HCT116 (cell line): Measurements from ENCODE around the gene ENOSF1. TPM values are rescaled to one million over a fixed set of nuclear protein-coding genes. Genes with fewer than 3 reads are reported as not detected.
A peak's percentile ranks its signal among the peaks of the same experiment; 100 is the strongest.

ENCODE experiments used
- ATAC-seq: fragments of 200-7000 bp; cut with Tn5 transposase; 2 replicates; pipeline ENCODE4 v1.9.1; 2020; ENCODE audit warnings: mild to moderate bottlenecking, moderate library complexity
- BruUV-seq: library from RNA; stranded (reverse); fragments of 400-500 nt; replicated peaks from 2 replicates; lab custom pipeline; 2021; lab: Mats Ljungman, UMichigan
- CTCF ChIA-PET: fragments of 300-600 bp; sonication (Branson Sonifier 250); formaldehyde crosslinking; loops from one replicate; lab custom pipeline; 2021; ENCODE audit warnings: antibody characterized with exemption; lab: Charles Lee
- POLR2A ChIA-PET: fragments of 300-600, 350-600 bp; sonication (Branson Sonifier 250); formaldehyde crosslinking; loops from one replicate; lab custom pipeline; 2021; ENCODE audit warnings: antibody characterized with exemption; lab: Charles Lee
- RAD21 ChIA-PET, 2 experiments: fragments of 300-600 bp; sonication (Branson Sonifier 250); formaldehyde crosslinking; loops; one replicate each; lab custom pipeline; 2023; ENCODE audit warnings: low total read pairs in 2 of 2; ENCODE audit not compliant: uncharacterized antibody in 2 of 2, unreplicated experiment in 2 of 2, low non-redundant PET in 1 of 2; lab: Charles Lee
- DNase-seq: peaks from one replicate; pipeline ENCODE4 v3.0.0-alpha.2; 2010; ENCODE audit warnings: low read depth, low spot score
- H2AFZ ChIP-seq: fragments of 200-600 bp; shearing (Covaris generic), sonication (generic); 2 replicates; pipeline ENCODE4 v1.6.1; 2017; ENCODE audit warnings: low read depth, mixed run types, mixed read lengths, antibody characterized with exemption, low read length; ENCODE audit not compliant: poor library complexity, severe bottlenecking
- H3K27ac ChIP-seq: 2 replicates; pipeline ENCODE4 v1.5.1; 2012; ENCODE audit warnings: low read depth, low read length
- H3K27me3 ChIP-seq: fragments of 200-600 bp; sonication (generic); 2 replicates; pipeline ENCODE4 v1.6.1; 2016; ENCODE audit warnings: mixed run types, low read length, mixed read lengths; ENCODE audit not compliant: insufficient read depth
- H3K36me3 ChIP-seq, 2 experiments: fragments of 200-500 bp in 1 of 2; fragments of 200-600 bp in 1 of 2; sonication (Bioruptor generic) in 1 of 2; sonication (generic) in 1 of 2; 2 replicates each; pipeline versions ENCODE4 v1.5.1 to v1.6.1; 2014 to 2016; ENCODE audit warnings: low read length in 2 of 2, inconsistent platforms in 1 of 2, mixed read lengths in 1 of 2, mixed run types in 1 of 2; ENCODE audit not compliant: insufficient read depth in 2 of 2, control insufficient read depth in 1 of 2
- H3K4me1 ChIP-seq, 2 experiments: fragments of 200-600 bp in 1 of 2; sonication (generic) in 1 of 2; 2 replicates each; pipeline versions ENCODE4 v1.5.1 to v1.6.1; 2012 to 2017; ENCODE audit warnings: low read length in 2 of 2, inconsistent platforms in 1 of 2, mild to moderate bottlenecking in 1 of 2, mixed read lengths in 1 of 2, mixed run types in 1 of 2, moderate library complexity in 1 of 2; ENCODE audit not compliant: insufficient read depth in 2 of 2, control insufficient read depth in 1 of 2
- H3K4me2 ChIP-seq: fragments of 200-600 bp; sonication (generic); 2 replicates; pipeline ENCODE4 v1.6.1; 2017; ENCODE audit warnings: mixed run types, low read length, mixed read lengths
- H3K4me3 ChIP-seq, 2 experiments: fragments of 200-600 bp in 1 of 2; sonication (generic) in 1 of 2; replicated peaks in 1 of 2; 2 replicates each; pipeline ENCODE4 v1.5.1; 2011 to 2016; ENCODE audit warnings: low read length in 2 of 2, control low read depth in 1 of 2, low read depth in 1 of 2, mild to moderate bottlenecking in 1 of 2, mixed read lengths in 1 of 2, mixed run types in 1 of 2
- H3K79me2 ChIP-seq: fragments of 200-600 bp; sonication (generic); 2 replicates; pipeline ENCODE4 v1.6.1; 2017; ENCODE audit warnings: mild to moderate bottlenecking, mixed run types, low read length, moderate library complexity, mixed read lengths; ENCODE audit not compliant: insufficient read depth
- H3K9ac ChIP-seq: fragments of 200-600 bp; sonication (generic); 2 replicates; pipeline ENCODE4 v1.6.1; 2016; ENCODE audit warnings: low read length, mixed read lengths
- H3K9me2 ChIP-seq: fragments of 200-600 bp; sonication (generic), shearing (Covaris generic); 2 replicates; pipeline ENCODE4 v1.6.1; 2017; ENCODE audit warnings: mixed run types, mild to moderate bottlenecking, moderate library complexity; ENCODE audit not compliant: insufficient read depth
- H3K9me3 ChIP-seq, 2 experiments: fragments of 200-500 bp in 1 of 2; fragments of 200-600 bp in 1 of 2; sonication (Bioruptor generic) in 1 of 2; sonication (generic) in 1 of 2; 2 replicates each; pipeline ENCODE4 v1.6.1; 2014 to 2017; ENCODE audit warnings: low read length in 2 of 2, mixed read lengths in 2 of 2, inconsistent platforms in 1 of 2, low read depth in 1 of 2, mild to moderate bottlenecking in 1 of 2, mixed run types in 1 of 2, moderate library complexity in 1 of 2; ENCODE audit not compliant: control insufficient read depth in 1 of 2, insufficient read depth in 1 of 2
- H4K20me1 ChIP-seq: fragments of 200-600 bp; sonication (generic), shearing (Covaris generic); 2 replicates; pipeline ENCODE4 v1.6.1; 2017; ENCODE audit warnings: mixed run types, mild to moderate bottlenecking, moderate library complexity; ENCODE audit not compliant: insufficient read depth
- CBX3 ChIP-seq: IDR thresholded peaks from 2 replicates; pipeline ENCODE4 v1.6.1; 2012; ENCODE audit warnings: low read depth
- EGR1 ChIP-seq: IDR thresholded peaks from 2 replicates; pipeline ENCODE4 v1.6.1; 2012; ENCODE audit warnings: low read depth
- ELF1 ChIP-seq: IDR thresholded peaks from 2 replicates; pipeline ENCODE4 v1.6.1; 2012; ENCODE audit warnings: low read depth, borderline replicate concordance
- EZH2 ChIP-seq: fragments of 200-600 bp; sonication (generic); IDR thresholded peaks from 2 replicates; pipeline ENCODE4 v1.6.1; 2017; ENCODE audit warnings: antibody characterized with exemption, mixed run types
- EZH2phosphoT487 ChIP-seq: fragments of 200-600 bp; IDR thresholded peaks from 2 replicates; pipeline ENCODE4 v1.6.1; 2018; ENCODE audit warnings: antibody characterized with exemption, borderline replicate concordance
- FOSL1 ChIP-seq: IDR thresholded peaks from 2 replicates; pipeline ENCODE4 v1.6.1; 2012; ENCODE audit warnings: low read depth
- JUND ChIP-seq: IDR thresholded peaks from 2 replicates; pipeline ENCODE4 v1.6.1; 2012
- MAX ChIP-seq: IDR thresholded peaks from 2 replicates; pipeline ENCODE4 v1.6.1; 2012
- POLR2A ChIP-seq: IDR thresholded peaks from 2 replicates; pipeline ENCODE4 v1.7.0; 2011; ENCODE audit warnings: borderline replicate concordance; ENCODE audit not compliant: insufficient read depth, insufficient read length; ENCODE audit errors: extremely low read depth
- POLR2AphosphoS5 ChIP-seq: IDR thresholded peaks from 2 replicates; pipeline ENCODE4 v1.6.1; 2011; ENCODE audit warnings: mild to moderate bottlenecking, low read depth, low read length, moderate library complexity
- SIN3A ChIP-seq: IDR thresholded peaks from 2 replicates; pipeline ENCODE4 v1.6.1; 2012; ENCODE audit warnings: low read depth
- SP1 ChIP-seq: IDR thresholded peaks from 2 replicates; pipeline ENCODE4 v1.6.1; 2012; ENCODE audit warnings: low read depth
- SRF ChIP-seq: IDR thresholded peaks from 2 replicates; pipeline ENCODE4 v1.6.1; 2012; ENCODE audit warnings: low read depth
- TCF7L2 ChIP-seq: IDR thresholded peaks from 2 replicates; pipeline ENCODE4 v1.7.0; 2011; ENCODE audit warnings: borderline replicate concordance, inconsistent platforms; ENCODE audit not compliant: insufficient read depth, insufficient read length; ENCODE audit errors: extremely low read depth
- YY1 ChIP-seq: IDR thresholded peaks from 2 replicates; pipeline ENCODE4 v1.6.1; 2011; ENCODE audit warnings: low read length, low read depth, moderate library complexity, mild to moderate bottlenecking; ENCODE audit not compliant: insufficient replicate concordance; ENCODE audit errors: extremely low read depth
- ZBTB33 ChIP-seq: IDR thresholded peaks from 2 replicates; pipeline ENCODE4 v1.6.1; 2011; ENCODE audit warnings: mild to moderate bottlenecking, low read length, moderate library complexity; ENCODE audit not compliant: insufficient replicate concordance; ENCODE audit errors: extremely low read depth
- ZNF274 ChIP-seq: fragments of 200-500 bp; sonication (Bioruptor generic); IDR thresholded peaks from 2 replicates; pipeline ENCODE4 v1.6.1; 2014; ENCODE audit warnings: mild to moderate bottlenecking, low read depth, low read length, inconsistent platforms
- intact Hi-C: fragments of 100-400 bp; cut with micrococcal nuclease; formaldehyde crosslinking; loops from 2 replicates; pipeline ENCODE4 v1.10.0; 2022
- total RNA-seq: library from RNA; stranded (reverse); gene quantifications from one replicate; pipeline ENCODE4 v1.2.1, GENCODE V29; 2021; ENCODE audit not compliant: unreplicated experiment
- TF ChIP-seq, protein P1 (sequence below), 3 experiments: fragments of 200-600 bp in 1 of 3; sonication (generic) in 1 of 3; IDR thresholded peaks in 2 of 3; conservative IDR thresholded peaks in 1 of 3; 2 replicates each; pipeline ENCODE4 v1.5.1; 2012 to 2017; ENCODE audit warnings: low read depth in 2 of 3, low read length in 2 of 3, antibody characterized with exemption in 1 of 3, borderline replicate concordance in 1 of 3, control low read depth in 1 of 3, mild to moderate bottlenecking in 1 of 3, mixed read lengths in 1 of 3, mixed run types in 1 of 3, moderate library complexity in 1 of 3; ENCODE audit not compliant: insufficient read depth in 1 of 3

The ENOSF1 gene
- total RNA-seq, 1 experiment from 2014 or later: 90.0 TPM

- TF ChIP-seq EZH2phosphoT487 (no peak), ZBTB33 (no peak), ELF1 (no peak), CBX3 (no peak)
These were observed 50.2 kb downstream of the ENOSF1 start (continued) for GRCh38 chr18:662197-662596.

- TF ChIP-seq, protein P1, sequence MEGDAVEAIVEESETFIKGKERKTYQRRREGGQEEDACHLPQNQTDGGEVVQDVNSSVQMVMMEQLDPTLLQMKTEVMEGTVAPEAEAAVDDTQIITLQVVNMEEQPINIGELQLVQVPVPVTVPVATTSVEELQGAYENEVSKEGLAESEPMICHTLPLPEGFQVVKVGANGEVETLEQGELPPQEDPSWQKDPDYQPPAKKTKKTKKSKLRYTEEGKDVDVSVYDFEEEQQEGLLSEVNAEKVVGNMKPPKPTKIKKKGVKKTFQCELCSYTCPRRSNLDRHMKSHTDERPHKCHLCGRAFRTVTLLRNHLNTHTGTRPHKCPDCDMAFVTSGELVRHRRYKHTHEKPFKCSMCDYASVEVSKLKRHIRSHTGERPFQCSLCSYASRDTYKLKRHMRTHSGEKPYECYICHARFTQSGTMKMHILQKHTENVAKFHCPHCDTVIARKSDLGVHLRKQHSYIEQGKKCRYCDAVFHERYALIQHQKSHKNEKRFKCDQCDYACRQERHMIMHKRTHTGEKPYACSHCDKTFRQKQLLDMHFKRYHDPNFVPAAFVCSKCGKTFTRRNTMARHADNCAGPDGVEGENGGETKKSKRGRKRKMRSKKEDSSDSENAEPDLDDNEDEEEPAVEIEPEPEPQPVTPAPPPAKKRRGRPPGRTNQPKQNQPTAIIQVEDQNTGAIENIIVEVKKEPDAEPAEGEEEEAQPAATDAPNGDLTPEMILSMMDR (IDR thresholded peaks at IDR 0.05 in 2 of 3, conservative IDR thresholded peaks at IDR 0.05 in 1 of 3; ENCODE audit: borderline replicate concordance in 1 of 3, insufficient read depth in 1 of 3, low read depth in 2 of 3, low read length in 2 of 3): no peak
- TF ChIP-seq MAX: no peak
- TF ChIP-seq POLR2AphosphoS5: no peak
- no peak for TF ChIP-seq ZNF274
- no peak for TF ChIP-seq EZH2phosphoT487
- TF ChIP-seq POLR2A: no peak
- no peak for TF ChIP-seq FOSL1
- no peak for TF ChIP-seq SP1
- no peak for TF ChIP-seq SRF
- no peak for TF ChIP-seq YY1
- TF ChIP-seq EGR1: no peak
- no peak for TF ChIP-seq TCF7L2
- TF ChIP-seq EZH2: no peak
- no peak for TF ChIP-seq JUND
- TF ChIP-seq CBX3: no peak
- TF ChIP-seq SIN3A: no peak
- no peak for TF ChIP-seq ZBTB33
- H3K79me2 ChIP-seq: peaks cover 66% of the 10 kb centered on the region
- ChIA-PET CTCF (no interaction called here), RAD21 (no interaction called here), POLR2A (no interaction called here)
- peak overlapping the region; percentile 85 to 96; a peak in 2 of 4 replicates for H3K4me3 ChIP-seq
- DNase-seq (no peak), ATAC-seq (no peak)
- H3K27me3 ChIP-seq: no peaks in the 10 kb centered on the region
- H3K9ac ChIP-seq: peak overlapping the region; percentile 99
- peaks cover 9 to 22% of the 10 kb centered on the region in 2 experiments; a peak in 3 of 4 replicates for H3K4me1 ChIP-seq
- peaks cover 19 to 32% of the 10 kb centered on the region in 2 experiments for H3K36me3 ChIP-seq
- H3K4me2 ChIP-seq: peak overlapping the region; percentile 94
- intact Hi-C loops: loop anchor here (5.0 kb wide), 1 partner anchor 53 kb away; the partner anchor contains the start of gene ENOSF1
- H4K20me1 ChIP-seq: no peaks in the 10 kb centered on the region
- no peak overlapping the region for H2AFZ ChIP-seq
- BruUV-seq: no TSS peak
- H3K9me3 ChIP-seq: no peaks in the 10 kb centered on the region
- H3K27ac ChIP-seq: peak overlapping the region; percentile 100; the same call in 1 of the 2 replicates
- H3K9me2 ChIP-seq: no peaks in the 10 kb centered on the region
These were observed 52.8 kb downstream of the ENOSF1 start for GRCh38 chr18:659597-659996.
